ENCODE results near the gene DIAPH2.

DNA sequence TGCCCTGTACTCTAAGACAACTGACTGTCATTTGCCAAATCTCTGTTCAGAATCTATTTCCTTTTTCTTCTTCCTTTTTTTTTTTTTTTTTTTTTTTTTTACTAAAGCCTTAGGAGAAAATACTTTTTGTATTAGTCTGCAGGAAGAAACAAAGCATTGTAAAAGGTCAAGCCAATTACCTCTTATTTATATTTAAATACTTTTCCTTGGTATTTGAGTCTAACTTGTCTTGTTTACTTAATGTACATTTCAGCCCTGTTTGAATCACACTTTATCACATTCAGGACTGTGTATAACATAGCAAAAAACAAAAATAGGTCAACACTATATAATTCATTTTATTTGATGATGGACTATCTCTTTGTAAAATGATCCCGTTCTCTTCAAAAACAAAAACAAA lies 461.3 kb downstream of the DIAPH2 start:
- TF ChIP-seq ZNF274 (IDR thresholded peaks at IDR 0.05; ENCODE audit: low read length) (no peak), ZNF274 (tag by site-specific recombination; IDR thresholded peaks at IDR 0.05; ENCODE audit: borderline replicate concordance) (no peak), YY1 (tag by site-specific recombination; IDR thresholded peaks at IDR 0.05) (no peak), CTCF (tag by site-specific recombination; IDR thresholded peaks at IDR 0.05) (no peak), ZNF777 (tag by site-specific recombination; IDR thresholded peaks at IDR 0.05; ENCODE audit: borderline replicate concordance) (no peak), RBAK (tag by site-specific recombination; IDR thresholded peaks at IDR 0.05) (no peak), SETDB1 (IDR thresholded peaks at IDR 0.05; ENCODE audit: insufficient read length, low read length) (no peak)
- TF ChIP-seq, protein P1, sequence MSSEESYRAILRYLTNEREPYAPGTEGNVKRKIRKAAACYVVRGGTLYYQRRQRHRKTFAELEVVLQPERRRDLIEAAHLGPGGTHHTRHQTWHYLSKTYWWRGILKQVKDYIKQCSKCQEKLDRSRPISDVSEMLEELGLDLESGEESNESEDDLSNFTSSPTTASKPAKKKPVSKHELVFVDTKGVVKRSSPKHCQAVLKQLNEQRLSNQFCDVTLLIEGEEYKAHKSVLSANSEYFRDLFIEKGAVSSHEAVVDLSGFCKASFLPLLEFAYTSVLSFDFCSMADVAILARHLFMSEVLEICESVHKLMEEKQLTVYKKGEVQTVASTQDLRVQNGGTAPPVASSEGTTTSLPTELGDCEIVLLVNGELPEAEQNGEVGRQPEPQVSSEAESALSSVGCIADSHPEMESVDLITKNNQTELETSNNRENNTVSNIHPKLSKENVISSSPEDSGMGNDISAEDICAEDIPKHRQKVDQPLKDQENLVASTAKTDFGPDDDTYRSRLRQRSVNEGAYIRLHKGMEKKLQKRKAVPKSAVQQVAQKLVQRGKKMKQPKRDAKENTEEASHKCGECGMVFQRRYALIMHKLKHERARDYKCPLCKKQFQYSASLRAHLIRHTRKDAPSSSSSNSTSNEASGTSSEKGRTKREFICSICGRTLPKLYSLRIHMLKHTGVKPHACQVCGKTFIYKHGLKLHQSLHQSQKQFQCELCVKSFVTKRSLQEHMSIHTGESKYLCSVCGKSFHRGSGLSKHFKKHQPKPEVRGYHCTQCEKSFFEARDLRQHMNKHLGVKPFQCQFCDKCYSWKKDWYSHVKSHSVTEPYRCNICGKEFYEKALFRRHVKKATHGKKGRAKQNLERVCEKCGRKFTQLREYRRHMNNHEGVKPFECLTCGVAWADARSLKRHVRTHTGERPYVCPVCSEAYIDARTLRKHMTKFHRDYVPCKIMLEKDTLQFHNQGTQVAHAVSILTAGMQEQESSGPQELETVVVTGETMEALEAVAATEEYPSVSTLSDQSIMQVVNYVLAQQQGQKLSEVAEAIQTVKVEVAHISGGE (tag by site-specific recombination; conservative IDR thresholded peaks at IDR 0.05; ENCODE audit: low read depth) = no peak

Data from HEK293 (cell line).